HCT116 (cell line): ENCODE results near the gene PAEP. TPM values are rescaled to one million over a fixed set of nuclear protein-coding genes. Genes with fewer than 3 reads are reported as not detected.

Experiments used
- ATAC-seq: fragments of 200-7000 bp; cut with Tn5 transposase; 2 replicates; pipeline ENCODE4 v1.9.1; 2020; ENCODE audit warnings: mild to moderate bottlenecking, moderate library complexity
- BruUV-seq: library from RNA; stranded (reverse); fragments of 400-500 nt; replicated peaks from 2 replicates; lab custom pipeline; 2021; lab: Mats Ljungman, UMichigan
- CTCF ChIA-PET: fragments of 300-600 bp; sonication (Branson Sonifier 250); formaldehyde crosslinking; loops from one replicate; lab custom pipeline; 2021; ENCODE audit warnings: antibody characterized with exemption; lab: Charles Lee
- POLR2A ChIA-PET: fragments of 300-600, 350-600 bp; sonication (Branson Sonifier 250); formaldehyde crosslinking; loops from one replicate; lab custom pipeline; 2021; ENCODE audit warnings: antibody characterized with exemption; lab: Charles Lee
- RAD21 ChIA-PET, 2 experiments: fragments of 300-600 bp; sonication (Branson Sonifier 250); formaldehyde crosslinking; loops; one replicate each; lab custom pipeline; 2023; ENCODE audit warnings: low total read pairs in 2 of 2; ENCODE audit not compliant: uncharacterized antibody in 2 of 2, unreplicated experiment in 2 of 2, low non-redundant PET in 1 of 2; lab: Charles Lee
- DNase-seq: peaks from one replicate; pipeline ENCODE4 v3.0.0-alpha.2; 2010; ENCODE audit warnings: low read depth, low spot score
- H2AFZ ChIP-seq: fragments of 200-600 bp; shearing (Covaris generic), sonication (generic); 2 replicates; pipeline ENCODE4 v1.6.1; 2017; ENCODE audit warnings: low read depth, mixed run types, mixed read lengths, antibody characterized with exemption, low read length; ENCODE audit not compliant: poor library complexity, severe bottlenecking
- H3K27ac ChIP-seq: 2 replicates; pipeline ENCODE4 v1.5.1; 2012; ENCODE audit warnings: low read depth, low read length
- H3K27me3 ChIP-seq: fragments of 200-600 bp; sonication (generic); 2 replicates; pipeline ENCODE4 v1.6.1; 2016; ENCODE audit warnings: mixed run types, low read length, mixed read lengths; ENCODE audit not compliant: insufficient read depth
- H3K36me3 ChIP-seq, 2 experiments: fragments of 200-500 bp in 1 of 2; fragments of 200-600 bp in 1 of 2; sonication (Bioruptor generic) in 1 of 2; sonication (generic) in 1 of 2; 2 replicates each; pipeline versions ENCODE4 v1.5.1 to v1.6.1; 2014 to 2016; ENCODE audit warnings: low read length in 2 of 2, inconsistent platforms in 1 of 2, mixed read lengths in 1 of 2, mixed run types in 1 of 2; ENCODE audit not compliant: insufficient read depth in 2 of 2, control insufficient read depth in 1 of 2
- H3K4me1 ChIP-seq, 2 experiments: fragments of 200-600 bp in 1 of 2; sonication (generic) in 1 of 2; 2 replicates each; pipeline versions ENCODE4 v1.5.1 to v1.6.1; 2012 to 2017; ENCODE audit warnings: low read length in 2 of 2, inconsistent platforms in 1 of 2, mild to moderate bottlenecking in 1 of 2, mixed read lengths in 1 of 2, mixed run types in 1 of 2, moderate library complexity in 1 of 2; ENCODE audit not compliant: insufficient read depth in 2 of 2, control insufficient read depth in 1 of 2
- H3K4me2 ChIP-seq: fragments of 200-600 bp; sonication (generic); 2 replicates; pipeline ENCODE4 v1.6.1; 2017; ENCODE audit warnings: mixed run types, low read length, mixed read lengths
- H3K4me3 ChIP-seq, 2 experiments: fragments of 200-600 bp in 1 of 2; sonication (generic) in 1 of 2; replicated peaks in 1 of 2; 2 replicates each; pipeline ENCODE4 v1.5.1; 2011 to 2016; ENCODE audit warnings: low read length in 2 of 2, control low read depth in 1 of 2, low read depth in 1 of 2, mild to moderate bottlenecking in 1 of 2, mixed read lengths in 1 of 2, mixed run types in 1 of 2
- H3K79me2 ChIP-seq: fragments of 200-600 bp; sonication (generic); 2 replicates; pipeline ENCODE4 v1.6.1; 2017; ENCODE audit warnings: mild to moderate bottlenecking, mixed run types, low read length, moderate library complexity, mixed read lengths; ENCODE audit not compliant: insufficient read depth
- H3K9ac ChIP-seq: fragments of 200-600 bp; sonication (generic); 2 replicates; pipeline ENCODE4 v1.6.1; 2016; ENCODE audit warnings: low read length, mixed read lengths
- H3K9me2 ChIP-seq: fragments of 200-600 bp; sonication (generic), shearing (Covaris generic); 2 replicates; pipeline ENCODE4 v1.6.1; 2017; ENCODE audit warnings: mixed run types, mild to moderate bottlenecking, moderate library complexity; ENCODE audit not compliant: insufficient read depth
- H3K9me3 ChIP-seq, 2 experiments: fragments of 200-500 bp in 1 of 2; fragments of 200-600 bp in 1 of 2; sonication (Bioruptor generic) in 1 of 2; sonication (generic) in 1 of 2; 2 replicates each; pipeline ENCODE4 v1.6.1; 2014 to 2017; ENCODE audit warnings: low read length in 2 of 2, mixed read lengths in 2 of 2, inconsistent platforms in 1 of 2, low read depth in 1 of 2, mild to moderate bottlenecking in 1 of 2, mixed run types in 1 of 2, moderate library complexity in 1 of 2; ENCODE audit not compliant: control insufficient read depth in 1 of 2, insufficient read depth in 1 of 2
- H4K20me1 ChIP-seq: fragments of 200-600 bp; sonication (generic), shearing (Covaris generic); 2 replicates; pipeline ENCODE4 v1.6.1; 2017; ENCODE audit warnings: mixed run types, mild to moderate bottlenecking, moderate library complexity; ENCODE audit not compliant: insufficient read depth
- EGR1 ChIP-seq: IDR thresholded peaks from 2 replicates; pipeline ENCODE4 v1.6.1; 2012; ENCODE audit warnings: low read depth
- ELF1 ChIP-seq: IDR thresholded peaks from 2 replicates; pipeline ENCODE4 v1.6.1; 2012; ENCODE audit warnings: low read depth, borderline replicate concordance
- EZH2 ChIP-seq: fragments of 200-600 bp; sonication (generic); IDR thresholded peaks from 2 replicates; pipeline ENCODE4 v1.6.1; 2017; ENCODE audit warnings: antibody characterized with exemption, mixed run types
- EZH2phosphoT487 ChIP-seq: fragments of 200-600 bp; IDR thresholded peaks from 2 replicates; pipeline ENCODE4 v1.6.1; 2018; ENCODE audit warnings: antibody characterized with exemption, borderline replicate concordance
- FOSL1 ChIP-seq: IDR thresholded peaks from 2 replicates; pipeline ENCODE4 v1.6.1; 2012; ENCODE audit warnings: low read depth
- POLR2A ChIP-seq: IDR thresholded peaks from 2 replicates; pipeline ENCODE4 v1.7.0; 2011; ENCODE audit warnings: borderline replicate concordance; ENCODE audit not compliant: insufficient read depth, insufficient read length; ENCODE audit errors: extremely low read depth
- POLR2AphosphoS5 ChIP-seq: IDR thresholded peaks from 2 replicates; pipeline ENCODE4 v1.6.1; 2011; ENCODE audit warnings: mild to moderate bottlenecking, low read depth, low read length, moderate library complexity
- RAD21 ChIP-seq: IDR thresholded peaks from 2 replicates; pipeline ENCODE4 v1.6.1; 2012; ENCODE audit warnings: low read depth, mild to moderate bottlenecking
- SIN3A ChIP-seq: IDR thresholded peaks from 2 replicates; pipeline ENCODE4 v1.6.1; 2012; ENCODE audit warnings: low read depth
- SP1 ChIP-seq: IDR thresholded peaks from 2 replicates; pipeline ENCODE4 v1.6.1; 2012; ENCODE audit warnings: low read depth
- SRF ChIP-seq: IDR thresholded peaks from 2 replicates; pipeline ENCODE4 v1.6.1; 2012; ENCODE audit warnings: low read depth
- TCF7L2 ChIP-seq: IDR thresholded peaks from 2 replicates; pipeline ENCODE4 v1.7.0; 2011; ENCODE audit warnings: borderline replicate concordance, inconsistent platforms; ENCODE audit not compliant: insufficient read depth, insufficient read length; ENCODE audit errors: extremely low read depth
- YY1 ChIP-seq: IDR thresholded peaks from 2 replicates; pipeline ENCODE4 v1.6.1; 2011; ENCODE audit warnings: low read length, low read depth, moderate library complexity, mild to moderate bottlenecking; ENCODE audit not compliant: insufficient replicate concordance; ENCODE audit errors: extremely low read depth
- ZFX ChIP-seq: fragments of 450-650 bp; IDR thresholded peaks from 2 replicates; pipeline ENCODE4 v1.6.1; 2017
- ZNF274 ChIP-seq: fragments of 200-500 bp; sonication (Bioruptor generic); IDR thresholded peaks from 2 replicates; pipeline ENCODE4 v1.6.1; 2014; ENCODE audit warnings: mild to moderate bottlenecking, low read depth, low read length, inconsistent platforms
- intact Hi-C: fragments of 100-400 bp; cut with micrococcal nuclease; formaldehyde crosslinking; loops from 2 replicates; pipeline ENCODE4 v1.10.0; 2022
- total RNA-seq: library from RNA; stranded (reverse); gene quantifications from one replicate; pipeline ENCODE4 v1.2.1, GENCODE V29; 2021; ENCODE audit not compliant: unreplicated experiment
- TF ChIP-seq, protein P1 (sequence below): IDR thresholded peaks from 2 replicates; pipeline ENCODE4 v1.6.1; 2011; ENCODE audit warnings: mild to moderate bottlenecking, low read length, moderate library complexity; ENCODE audit not compliant: insufficient replicate concordance; ENCODE audit errors: extremely low read depth
- TF ChIP-seq, protein P2 (sequence below): IDR thresholded peaks from 2 replicates; pipeline ENCODE4 v1.6.1; 2012
- TF ChIP-seq, protein P3 (sequence below): IDR thresholded peaks from 2 replicates; pipeline ENCODE4 v1.6.1; 2012; ENCODE audit warnings: low read depth
- TF ChIP-seq, protein P4 (sequence below), 3 experiments: fragments of 200-600 bp in 1 of 3; sonication (generic) in 1 of 3; IDR thresholded peaks in 2 of 3; conservative IDR thresholded peaks in 1 of 3; 2 replicates each; pipeline ENCODE4 v1.5.1; 2012 to 2017; ENCODE audit warnings: low read depth in 2 of 3, low read length in 2 of 3, antibody characterized with exemption in 1 of 3, borderline replicate concordance in 1 of 3, control low read depth in 1 of 3, mild to moderate bottlenecking in 1 of 3, mixed read lengths in 1 of 3, mixed run types in 1 of 3, moderate library complexity in 1 of 3; ENCODE audit not compliant: insufficient read depth in 1 of 3

The PAEP gene
- total RNA-seq, 1 experiment from 2014 or later, result not detected

GRCh38 chr9:135611875-135612209 is 50.3 kb downstream of the PAEP start:
- no peak overlapping the region for H3K4me3 ChIP-seq
- no peak overlapping the region for H2AFZ ChIP-seq
- no peaks in the 10 kb centered on the region for H3K9me3 ChIP-seq
- TF ChIP-seq, protein P1, sequence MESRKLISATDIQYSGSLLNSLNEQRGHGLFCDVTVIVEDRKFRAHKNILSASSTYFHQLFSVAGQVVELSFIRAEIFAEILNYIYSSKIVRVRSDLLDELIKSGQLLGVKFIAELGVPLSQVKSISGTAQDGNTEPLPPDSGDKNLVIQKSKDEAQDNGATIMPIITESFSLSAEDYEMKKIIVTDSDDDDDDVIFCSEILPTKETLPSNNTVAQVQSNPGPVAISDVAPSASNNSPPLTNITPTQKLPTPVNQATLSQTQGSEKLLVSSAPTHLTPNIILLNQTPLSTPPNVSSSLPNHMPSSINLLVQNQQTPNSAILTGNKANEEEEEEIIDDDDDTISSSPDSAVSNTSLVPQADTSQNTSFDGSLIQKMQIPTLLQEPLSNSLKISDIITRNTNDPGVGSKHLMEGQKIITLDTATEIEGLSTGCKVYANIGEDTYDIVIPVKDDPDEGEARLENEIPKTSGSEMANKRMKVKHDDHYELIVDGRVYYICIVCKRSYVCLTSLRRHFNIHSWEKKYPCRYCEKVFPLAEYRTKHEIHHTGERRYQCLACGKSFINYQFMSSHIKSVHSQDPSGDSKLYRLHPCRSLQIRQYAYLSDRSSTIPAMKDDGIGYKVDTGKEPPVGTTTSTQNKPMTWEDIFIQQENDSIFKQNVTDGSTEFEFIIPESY, result no peak
- TF ChIP-seq POLR2A (no peak), POLR2AphosphoS5 (no peak), ZNF274 (no peak), SRF (no peak), ELF1 (no peak), SP1 (no peak), YY1 (no peak), ZFX (no peak), TCF7L2 (no peak), FOSL1 (no peak), RAD21 (no peak), EZH2 (no peak), SIN3A (no peak), EZH2phosphoT487 (no peak), EGR1 (no peak)
- TF ChIP-seq, protein P2, sequence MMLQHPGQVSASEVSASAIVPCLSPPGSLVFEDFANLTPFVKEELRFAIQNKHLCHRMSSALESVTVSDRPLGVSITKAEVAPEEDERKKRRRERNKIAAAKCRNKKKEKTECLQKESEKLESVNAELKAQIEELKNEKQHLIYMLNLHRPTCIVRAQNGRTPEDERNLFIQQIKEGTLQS, result no peak
- TF ChIP-seq, protein P3, sequence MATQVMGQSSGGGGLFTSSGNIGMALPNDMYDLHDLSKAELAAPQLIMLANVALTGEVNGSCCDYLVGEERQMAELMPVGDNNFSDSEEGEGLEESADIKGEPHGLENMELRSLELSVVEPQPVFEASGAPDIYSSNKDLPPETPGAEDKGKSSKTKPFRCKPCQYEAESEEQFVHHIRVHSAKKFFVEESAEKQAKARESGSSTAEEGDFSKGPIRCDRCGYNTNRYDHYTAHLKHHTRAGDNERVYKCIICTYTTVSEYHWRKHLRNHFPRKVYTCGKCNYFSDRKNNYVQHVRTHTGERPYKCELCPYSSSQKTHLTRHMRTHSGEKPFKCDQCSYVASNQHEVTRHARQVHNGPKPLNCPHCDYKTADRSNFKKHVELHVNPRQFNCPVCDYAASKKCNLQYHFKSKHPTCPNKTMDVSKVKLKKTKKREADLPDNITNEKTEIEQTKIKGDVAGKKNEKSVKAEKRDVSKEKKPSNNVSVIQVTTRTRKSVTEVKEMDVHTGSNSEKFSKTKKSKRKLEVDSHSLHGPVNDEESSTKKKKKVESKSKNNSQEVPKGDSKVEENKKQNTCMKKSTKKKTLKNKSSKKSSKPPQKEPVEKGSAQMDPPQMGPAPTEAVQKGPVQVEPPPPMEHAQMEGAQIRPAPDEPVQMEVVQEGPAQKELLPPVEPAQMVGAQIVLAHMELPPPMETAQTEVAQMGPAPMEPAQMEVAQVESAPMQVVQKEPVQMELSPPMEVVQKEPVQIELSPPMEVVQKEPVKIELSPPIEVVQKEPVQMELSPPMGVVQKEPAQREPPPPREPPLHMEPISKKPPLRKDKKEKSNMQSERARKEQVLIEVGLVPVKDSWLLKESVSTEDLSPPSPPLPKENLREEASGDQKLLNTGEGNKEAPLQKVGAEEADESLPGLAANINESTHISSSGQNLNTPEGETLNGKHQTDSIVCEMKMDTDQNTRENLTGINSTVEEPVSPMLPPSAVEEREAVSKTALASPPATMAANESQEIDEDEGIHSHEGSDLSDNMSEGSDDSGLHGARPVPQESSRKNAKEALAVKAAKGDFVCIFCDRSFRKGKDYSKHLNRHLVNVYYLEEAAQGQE, result no peak
- TF ChIP-seq, protein P4, sequence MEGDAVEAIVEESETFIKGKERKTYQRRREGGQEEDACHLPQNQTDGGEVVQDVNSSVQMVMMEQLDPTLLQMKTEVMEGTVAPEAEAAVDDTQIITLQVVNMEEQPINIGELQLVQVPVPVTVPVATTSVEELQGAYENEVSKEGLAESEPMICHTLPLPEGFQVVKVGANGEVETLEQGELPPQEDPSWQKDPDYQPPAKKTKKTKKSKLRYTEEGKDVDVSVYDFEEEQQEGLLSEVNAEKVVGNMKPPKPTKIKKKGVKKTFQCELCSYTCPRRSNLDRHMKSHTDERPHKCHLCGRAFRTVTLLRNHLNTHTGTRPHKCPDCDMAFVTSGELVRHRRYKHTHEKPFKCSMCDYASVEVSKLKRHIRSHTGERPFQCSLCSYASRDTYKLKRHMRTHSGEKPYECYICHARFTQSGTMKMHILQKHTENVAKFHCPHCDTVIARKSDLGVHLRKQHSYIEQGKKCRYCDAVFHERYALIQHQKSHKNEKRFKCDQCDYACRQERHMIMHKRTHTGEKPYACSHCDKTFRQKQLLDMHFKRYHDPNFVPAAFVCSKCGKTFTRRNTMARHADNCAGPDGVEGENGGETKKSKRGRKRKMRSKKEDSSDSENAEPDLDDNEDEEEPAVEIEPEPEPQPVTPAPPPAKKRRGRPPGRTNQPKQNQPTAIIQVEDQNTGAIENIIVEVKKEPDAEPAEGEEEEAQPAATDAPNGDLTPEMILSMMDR (IDR thresholded peaks at IDR 0.05 in 2 of 3, conservative IDR thresholded peaks at IDR 0.05 in 1 of 3; ENCODE audit: borderline replicate concordance in 1 of 3, insufficient read depth in 1 of 3, low read depth in 2 of 3, low read length in 2 of 3), result no peak
- TF ChIP-seq, all 23 proteins: peak for 0
- Histone ChIP-seq H3K27me3 (no peaks in the 10 kb centered on the region), H3K4me2 (no peak overlapping the region), H3K79me2 (no peaks in the 10 kb centered on the region), H3K36me3 (no peaks in the 10 kb centered on the region), H3K9me2 (no peaks in the 10 kb centered on the region), H4K20me1 (no peaks in the 10 kb centered on the region), H3K27ac (no peak overlapping the region), H3K9ac (no peak overlapping the region), H3K4me1 (no peaks in the 10 kb centered on the region)
- DNase-seq (no peak), ATAC-seq (no peak)
- ChIA-PET CTCF (no interaction called here), RAD21 (no interaction called here), POLR2A (no interaction called here)
- intact Hi-C loops, result no loop called here
- no TSS peak for BruUV-seq
